Activated naive CD4-positive, alpha-beta T cell treated with anti-CD3 and anti-CD28 coated beads, Interleukin-2, amount 10 ng/mL, durations not matched to agents 7 days and 5 days (primary cell): Measurements from ENCODE around the gene DBNL.

ENCODE experiments used
- CTCF ChIA-PET: fragments of 350-600 bp; sonication (Branson Sonifier 250); formaldehyde crosslinking; loops from one replicate; lab custom pipeline; 2021; ENCODE audit warnings: antibody characterized with exemption; lab: Charles Lee
- DNase-seq: peaks from one replicate; pipeline ENCODE4 v3.0.0-alpha.2; 2020
- H3K27ac Mint-ChIP-seq: one replicate; pipeline ENCODE4 v1.8.0; 2021; ENCODE audit warnings: mild to moderate bottlenecking, moderate library complexity, mixed read lengths
- H3K27me3 Mint-ChIP-seq: one replicate; pipeline ENCODE4 v1.8.0; 2021; ENCODE audit warnings: mild to moderate bottlenecking, mixed read lengths
- H3K36me3 Mint-ChIP-seq: one replicate; pipeline ENCODE4 v1.8.0; 2021; ENCODE audit warnings: mixed read lengths
- H3K4me1 Mint-ChIP-seq: one replicate; pipeline ENCODE4 v1.8.0; 2021; ENCODE audit warnings: mixed read lengths
- H3K4me3 Mint-ChIP-seq: one replicate; pipeline ENCODE4 v1.8.0; 2021; ENCODE audit warnings: mild to moderate bottlenecking, moderate library complexity, mixed read lengths
- H3K9me3 Mint-ChIP-seq: one replicate; pipeline ENCODE4 v1.8.0; 2021; ENCODE audit warnings: mixed read lengths

The DBNL gene

GRCh38 chr7:44062180-44062902, 17.8 kb downstream of the DBNL start:
- CTCF ChIA-PET = no interaction called here
- H3K36me3 Mint-ChIP-seq = peaks cover 42% of the 10 kb centered on the region
- DNase-seq = no peak
- no peaks in the 10 kb centered on the region for H3K9me3 Mint-ChIP-seq
- H3K27me3 Mint-ChIP-seq = peaks cover 28% of the 10 kb centered on the region
- no peak overlapping the region for H3K4me3 Mint-ChIP-seq
- peaks cover 3% of the 10 kb centered on the region for H3K4me1 Mint-ChIP-seq
- no peak overlapping the region for H3K27ac Mint-ChIP-seq

- H3K36me3 Mint-ChIP-seq = peaks cover 37% of the 10 kb centered on the region
- no peak for DNase-seq
- peaks cover 33% of the 10 kb centered on the region for H3K27me3 Mint-ChIP-seq
- CTCF ChIA-PET = no interaction called here
- H3K27ac Mint-ChIP-seq = no peak overlapping the region
- H3K4me1 Mint-ChIP-seq = peaks cover 3% of the 10 kb centered on the region
- H3K9me3 Mint-ChIP-seq = no peaks in the 10 kb centered on the region
- H3K4me3 Mint-ChIP-seq = no peak overlapping the region
Observed at GRCh38 chr7:44062903-44063295, 18.4 kb downstream of the DBNL start.

- no peak overlapping the region for H3K27ac Mint-ChIP-seq
- H3K36me3 Mint-ChIP-seq = peaks cover 31% of the 10 kb centered on the region
- no peak for DNase-seq
- CTCF ChIA-PET = no interaction called here
- H3K4me1 Mint-ChIP-seq = peaks cover 3% of the 10 kb centered on the region
- peaks cover 36% of the 10 kb centered on the region for H3K27me3 Mint-ChIP-seq
- no peak overlapping the region for H3K4me3 Mint-ChIP-seq
- no peaks in the 10 kb centered on the region for H3K9me3 Mint-ChIP-seq
Observed at GRCh38 chr7:44063547-44063893, 19.0 kb downstream of the DBNL start.

GRCh38 chr7:44063894-44064651, 19.6 kb downstream of the DBNL start:
- DNase-seq = no peak

GRCh38 chr7:44064791-44065430, 20.4 kb downstream of the DBNL start:
- no peak overlapping the region for H3K27ac Mint-ChIP-seq
- no peaks in the 10 kb centered on the region for H3K9me3 Mint-ChIP-seq
- peaks cover 3% of the 10 kb centered on the region for H3K4me1 Mint-ChIP-seq
- DNase-seq = no peak
- H3K36me3 Mint-ChIP-seq = peaks cover 17% of the 10 kb centered on the region
- CTCF ChIA-PET = interaction anchor here (0.6 kb wide), 1 partner anchor 11 kb away, joined by 3 read pairs; no protein-coding TSS in a partner anchor
- no peak overlapping the region for H3K4me3 Mint-ChIP-seq
- H3K27me3 Mint-ChIP-seq = peaks cover 36% of the 10 kb centered on the region

More at GRCh38 chr7:44063894-44064651, 19.6 kb downstream of the DBNL start:
- no peak overlapping the region for H3K27ac Mint-ChIP-seq
- CTCF ChIA-PET = no interaction called here
- peaks cover 36% of the 10 kb centered on the region for H3K27me3 Mint-ChIP-seq
- peaks cover 25% of the 10 kb centered on the region for H3K36me3 Mint-ChIP-seq
- no peak overlapping the region for H3K4me3 Mint-ChIP-seq
- peaks cover 3% of the 10 kb centered on the region for H3K4me1 Mint-ChIP-seq
- no peaks in the 10 kb centered on the region for H3K9me3 Mint-ChIP-seq

- CTCF ChIA-PET = interaction anchor here (0.8 kb wide), 1 partner anchor 149 kb away, joined by 3 read pairs; no protein-coding TSS in a partner anchor
- Mint-ChIP-seq H3K36me3 (peaks cover 10% of the 10 kb centered on the region), H3K27ac (peak within 1 kb of the TSS; percentile 19), H3K4me3 (no peak within 1 kb of the TSS), H3K4me1 (peaks cover 3% of the 10 kb centered on the region), H3K27me3 (peaks cover 36% of the 10 kb centered on the region), H3K9me3 (no peaks in the 10 kb centered on the region)
- no peak for DNase-seq
Observed at GRCh38 chr7:44065431-44066110, 21.1 kb downstream of the DBNL start, which contains the start of gene PGAM2. Gene PGAM2, minus strand, starts transcription at chr7:44065567. Its CDS starts 38 bp downstream, at chr7:44065529.

- H3K36me3 Mint-ChIP-seq = peaks cover 10% of the 10 kb centered on the region
- peak overlapping the region; percentile 19 for H3K27ac Mint-ChIP-seq
- CTCF ChIA-PET = interaction anchor here (0.8 kb wide), 1 partner anchor 149 kb away, joined by 3 read pairs; no protein-coding TSS in a partner anchor
- H3K4me1 Mint-ChIP-seq = peaks cover 3% of the 10 kb centered on the region
- H3K4me3 Mint-ChIP-seq = no peak overlapping the region
- no peaks in the 10 kb centered on the region for H3K9me3 Mint-ChIP-seq
- no peak for DNase-seq
- H3K27me3 Mint-ChIP-seq = peaks cover 36% of the 10 kb centered on the region
Observed at GRCh38 chr7:44066111-44066460, 21.6 kb downstream of the DBNL start.

GRCh38 chr7:44066494-44067063, 22.1 kb downstream of the DBNL start:
- Mint-ChIP-seq H3K27ac (peak overlapping the region; percentile 43), H3K36me3 (peaks cover 6% of the 10 kb centered on the region), H3K4me1 (peaks cover 3% of the 10 kb centered on the region), H3K9me3 (no peaks in the 10 kb centered on the region), H3K27me3 (peaks cover 36% of the 10 kb centered on the region), H3K4me3 (no peak overlapping the region)
- no peak for DNase-seq
- CTCF ChIA-PET = interaction anchor here (0.8 to 1.9 kb wide), 2 partner anchors 14 to 148 kb away, joined by 3 to 5 read pairs; no protein-coding TSS in a partner anchor

- peaks cover 36% of the 10 kb centered on the region for H3K27me3 Mint-ChIP-seq
- DNase-seq = peak; percentile 18
- peaks cover 8% of the 10 kb centered on the region for H3K36me3 Mint-ChIP-seq
- CTCF ChIA-PET = interaction anchor here (1.9 kb wide), 1 partner anchor 13 kb away, joined by 5 read pairs; no protein-coding TSS in a partner anchor
- peaks cover 3% of the 10 kb centered on the region for H3K4me1 Mint-ChIP-seq
- no peak overlapping the region for H3K4me3 Mint-ChIP-seq
- H3K27ac Mint-ChIP-seq = peak overlapping the region; percentile 73
- no peaks in the 10 kb centered on the region for H3K9me3 Mint-ChIP-seq
Observed at GRCh38 chr7:44067064-44067951, 22.8 kb downstream of the DBNL start.

GRCh38 chr7:44068054-44068453, 23.6 kb downstream of the DBNL start:
- H3K36me3 Mint-ChIP-seq = peaks cover 10% of the 10 kb centered on the region
- H3K27me3 Mint-ChIP-seq = peaks cover 36% of the 10 kb centered on the region
- peaks cover 3% of the 10 kb centered on the region for H3K4me1 Mint-ChIP-seq
- no peak for DNase-seq
- CTCF ChIA-PET = interaction anchor here (1.9 kb wide), 1 partner anchor 12 kb away, joined by 5 read pairs; no protein-coding TSS in a partner anchor
- peak overlapping the region; percentile 22 for H3K4me3 Mint-ChIP-seq
- no peak overlapping the region for H3K27ac Mint-ChIP-seq
- H3K9me3 Mint-ChIP-seq = no peaks in the 10 kb centered on the region

- CTCF ChIA-PET = interaction anchor here (1.2 to 3.2 kb wide), 3 partner anchors 9 to 125 kb away, joined by 7 to 10 read pairs (median 9); no protein-coding TSS in a partner anchor
- Mint-ChIP-seq H3K4me3 (no peak overlapping the region), H3K27me3 (peaks cover 13% of the 10 kb centered on the region), H3K36me3 (peaks cover 24% of the 10 kb centered on the region), H3K27ac (peak overlapping the region; percentile 21), H3K9me3 (no peaks in the 10 kb centered on the region), H3K4me1 (peaks cover 3% of the 10 kb centered on the region)
- DNase-seq = no peak
Observed at GRCh38 chr7:44071726-44072363, 27.3 kb downstream of the DBNL start.
